DMS53 treated with DMSO at 0.1 percent for 48 hours (cell line): ENCODE data around the gene BID.
A peak's percentile ranks its signal among the peaks of the same experiment; 100 is the strongest.
"Not testable (repeated sequence)": the region's sequence is repeated elsewhere in the genome, so short reads cannot be mapped to it uniquely, and the experiment has no call there.

Experiments
- DNase-seq: peaks from one replicate; lab custom pipeline; 2025; ENCODE audit not compliant: unreplicated experiment; lab: John Stamatoyannopoulos, UW

The BID gene

GRCh38 chr22:17705951-17706900 is 68.0 kb downstream of the BID start:
- DNase-seq: peak; percentile 82

GRCh38 chr22:17705546-17705945 is 68.7 kb downstream of the BID start:
- DNase-seq: no peak

- DNase-seq: no peak
Observed at GRCh38 chr22:17703811-17704210, 70.5 kb downstream of the BID start.

- DNase-seq: no peak
Observed at GRCh38 chr22:17700778-17701177, 73.5 kb downstream of the BID start.

GRCh38 chr22:17699696-17700340 is 74.5 kb downstream of the BID start:
- no peak for DNase-seq

- DNase-seq: no peak
Observed at GRCh38 chr22:17698948-17699347, 75.3 kb downstream of the BID start.

- DNase-seq: not testable (repeated sequence)
Observed at GRCh38 chr22:17698276-17698675, 76.0 kb downstream of the BID start.

GRCh38 chr22:17697196-17697595 is 77.1 kb downstream of the BID start:
- DNase-seq: not testable (repeated sequence)

- DNase-seq: no peak
Observed at GRCh38 chr22:17695986-17696385, 78.3 kb downstream of the BID start.

- DNase-seq: no peak
Observed at GRCh38 chr22:17694752-17695151, 79.5 kb downstream of the BID start.

- no peak for DNase-seq
Observed at GRCh38 chr22:17694193-17694592, 80.1 kb downstream of the BID start.

- DNase-seq: no peak
Observed at GRCh38 chr22:17692841-17693240, 81.4 kb downstream of the BID start.

- no peak for DNase-seq
Observed at GRCh38 chr22:17684245-17684644, 90.0 kb downstream of the BID start.
